IPS DF 4.7 (cell line): ENCODE measurements around the gene NRM.
A peak's percentile ranks its signal among the peaks of the same experiment; 100 is the strongest.
"Not testable (repeated sequence)": the region's sequence is repeated elsewhere in the genome, so short reads cannot be mapped to it uniquely, and the experiment has no call there.

Experiments used
- DNase-seq: peaks from one replicate; pipeline ENCODE4 v3.0.0-alpha.2; 2013; ENCODE audit warnings: low spot score; ENCODE audit errors: extremely low read depth

Gene NRM

GRCh38 chr6:30672445-30673253, 18.1 kb downstream of the NRM start, which contains the start of gene DHX16:
Gene DHX16 (minus strand): TSS chr6:30673006. CDS start chr6:30672841, 165 bp downstream.
- peak; percentile 95 for DNase-seq

DNA sequence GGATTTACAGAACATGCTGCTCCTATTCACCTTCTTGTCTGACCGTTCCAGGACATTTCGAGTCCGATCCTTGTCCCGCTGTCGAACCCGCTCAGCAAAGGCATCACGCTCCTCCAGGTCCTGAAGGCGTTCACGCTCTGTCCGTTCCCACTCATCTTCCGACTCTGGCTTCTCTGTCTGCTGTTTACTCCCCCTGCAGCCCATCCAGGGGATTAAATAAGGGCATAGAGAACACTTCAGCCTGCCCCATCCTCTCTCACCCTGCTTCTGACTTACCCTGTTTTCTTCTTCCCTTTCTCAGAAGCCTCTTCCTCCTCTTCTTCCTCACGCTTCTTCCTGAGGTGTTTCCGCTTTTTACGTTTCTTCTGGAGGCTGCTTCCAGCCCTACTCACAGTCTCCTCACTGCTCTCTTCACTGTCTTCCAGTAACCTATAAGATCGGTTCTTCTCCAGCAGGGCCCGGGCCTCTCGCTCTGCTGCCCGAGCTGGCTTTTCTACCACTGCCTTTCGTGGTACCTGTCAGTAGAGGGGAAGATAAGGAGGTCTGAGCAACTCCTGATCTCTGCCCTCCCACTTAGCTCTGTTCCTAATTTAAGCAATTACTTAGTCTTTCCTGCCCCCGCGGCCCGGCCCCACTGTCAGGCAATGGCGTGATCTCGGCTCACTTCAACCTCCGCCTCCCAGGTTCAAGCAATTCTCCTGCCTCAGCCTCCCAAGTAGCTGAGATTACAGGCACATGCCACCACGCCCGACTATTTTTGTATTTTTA, 19.8 kb downstream of the NRM start:
- no peak for DNase-seq

- DNase-seq, result not testable (repeated sequence)
These were observed 24.5 kb downstream of the NRM start for GRCh38 chr6:30666300-30666699.

DNA sequence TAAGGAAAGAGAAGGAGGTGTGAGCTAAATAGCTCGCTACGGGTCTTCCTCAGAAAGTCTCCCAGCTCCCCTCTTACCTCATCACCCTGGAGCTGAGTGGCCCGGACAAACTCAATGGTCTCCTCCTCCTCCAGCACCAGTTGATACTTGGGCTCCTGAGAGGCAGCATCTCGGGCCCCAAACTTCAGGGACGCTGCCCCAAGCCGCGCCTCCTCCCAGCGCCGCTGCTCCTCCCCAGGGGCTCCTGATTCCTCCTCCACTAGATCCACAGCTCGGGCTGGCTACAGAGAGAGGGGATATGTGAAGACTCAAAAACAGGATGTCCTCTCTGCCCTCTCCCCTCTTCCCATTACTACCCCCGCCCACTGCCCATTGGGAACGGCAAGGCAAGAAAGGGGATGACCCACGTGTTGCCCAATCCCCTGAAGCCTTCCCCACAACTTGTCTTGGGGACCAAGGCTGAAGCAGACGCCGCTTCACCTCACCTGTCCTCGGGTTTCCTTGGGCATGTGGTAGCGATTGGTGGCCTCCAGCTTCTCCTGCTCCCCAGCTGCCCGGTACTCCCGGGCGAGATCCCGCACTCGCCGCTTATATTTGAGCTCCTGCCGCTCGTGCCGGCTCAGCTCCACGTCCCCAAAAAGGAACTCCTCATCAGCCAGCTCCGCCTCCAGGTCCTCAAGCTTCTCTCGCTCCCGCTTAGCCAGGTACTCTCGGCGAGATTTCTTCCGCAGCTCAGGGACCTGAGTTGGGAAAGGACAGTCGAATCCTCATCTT, 25.6 kb downstream of the NRM start:
- no peak for DNase-seq

DNA sequence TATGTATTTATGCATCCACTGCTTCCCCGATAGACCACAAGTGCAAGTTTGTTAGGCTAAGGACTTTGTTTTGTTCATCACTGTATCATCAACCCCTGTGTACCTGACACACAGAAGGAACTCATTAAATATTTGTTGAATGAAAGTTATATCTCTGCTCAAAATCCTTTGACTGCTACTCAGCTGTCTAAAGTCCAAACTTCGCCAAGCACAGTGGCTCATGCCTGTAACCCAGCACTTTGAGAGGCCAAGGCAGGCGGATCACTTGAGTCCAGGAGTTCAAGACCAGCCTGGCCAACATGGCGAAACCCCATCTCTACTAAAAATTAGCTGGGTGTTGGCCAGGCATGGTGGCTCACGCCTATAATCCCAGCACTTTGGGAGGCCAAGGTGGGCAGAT, 32.9 kb downstream of the NRM start:
- DNase-seq, result not testable (repeated sequence)

DNA sequence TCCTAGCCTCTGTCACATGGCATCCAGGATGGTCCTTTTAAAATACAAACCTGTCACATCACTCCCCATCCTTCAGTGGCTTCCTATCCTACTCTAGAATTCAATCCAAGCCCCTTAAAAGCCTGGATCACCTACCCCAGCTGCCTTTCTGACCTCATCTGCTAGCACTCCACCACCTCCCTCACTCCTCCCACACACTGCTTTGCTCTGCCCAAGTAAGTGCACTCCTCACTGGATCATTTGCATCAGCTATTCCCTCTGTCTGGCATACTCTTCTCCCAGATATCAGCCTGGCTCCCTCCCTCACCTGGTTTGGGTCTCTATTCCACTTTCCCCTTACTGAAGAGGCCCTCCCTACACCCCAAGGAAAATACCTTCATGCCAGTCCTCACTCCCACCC, 33.3 kb downstream of the NRM start:
- no peak for DNase-seq

GRCh38 chr6:30656513-30656912, 34.3 kb downstream of the NRM start:
- no peak for DNase-seq

DNA sequence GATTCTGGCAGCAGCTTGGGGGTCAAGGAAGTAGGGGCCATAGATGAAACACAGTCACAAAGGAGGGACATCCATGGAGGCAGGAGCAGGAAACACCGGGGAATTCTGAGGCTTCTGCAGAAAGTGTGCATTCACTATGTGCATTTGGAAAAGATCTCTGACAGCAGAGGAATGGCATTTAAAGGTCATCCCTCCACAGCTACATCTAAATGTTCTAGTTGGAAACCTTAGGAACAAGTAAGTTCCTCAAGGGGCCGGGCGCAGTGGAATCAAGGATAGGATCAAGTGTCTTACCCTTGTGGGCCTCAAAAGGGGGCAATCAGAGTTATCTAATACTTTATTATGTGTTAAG, 35.1 kb downstream of the NRM start:
- DNase-seq, result no peak

DNA sequence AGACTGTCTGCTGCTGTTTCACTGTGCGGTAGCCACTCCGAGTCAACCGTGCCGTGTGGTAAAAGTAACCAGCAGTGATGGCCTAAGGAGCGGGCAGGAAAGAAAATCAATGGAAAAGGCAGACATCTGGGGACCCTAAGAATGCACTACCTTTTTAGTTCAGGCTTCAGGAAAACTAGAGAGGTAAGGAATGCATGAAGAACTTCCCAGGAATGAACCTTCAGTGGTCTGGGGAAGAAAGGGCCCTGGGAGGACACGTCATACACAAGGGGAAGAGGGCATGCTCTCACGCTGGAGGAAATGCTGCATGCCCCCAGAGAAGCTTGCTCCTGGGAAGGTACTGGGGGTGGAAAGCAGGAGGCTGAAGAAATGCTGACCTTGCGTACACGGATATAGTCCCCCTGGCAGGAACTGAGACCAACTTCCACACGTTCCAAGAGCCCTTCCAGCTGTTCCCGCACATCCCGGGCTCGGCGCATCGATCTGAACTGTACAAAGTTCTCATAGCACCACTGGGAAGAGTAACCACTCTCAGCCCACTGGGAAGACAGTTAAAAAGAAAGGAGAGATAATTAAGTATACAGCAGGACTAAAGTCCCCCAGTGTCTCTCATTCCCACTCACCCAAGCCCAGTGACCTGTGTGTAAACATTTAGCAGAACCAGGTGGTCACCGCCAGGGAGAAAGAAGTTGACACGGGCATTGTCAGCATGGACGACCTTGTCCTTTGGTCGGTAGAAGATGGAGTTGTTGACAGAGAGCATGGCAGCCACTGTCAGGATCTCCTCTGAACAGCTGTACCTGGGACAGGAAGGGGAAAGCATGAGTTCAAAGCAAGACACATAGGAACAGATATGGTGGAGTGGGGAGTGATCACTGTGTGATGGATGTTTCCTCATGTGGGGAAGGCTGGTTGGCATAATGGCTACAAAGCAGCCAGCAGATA, 35.7 kb downstream of the NRM start:
- DNase-seq, result no peak

- DNase-seq, result no peak
These were observed 39.6 kb downstream of the NRM start for GRCh38 chr6:30651143-30651542.

DNA sequence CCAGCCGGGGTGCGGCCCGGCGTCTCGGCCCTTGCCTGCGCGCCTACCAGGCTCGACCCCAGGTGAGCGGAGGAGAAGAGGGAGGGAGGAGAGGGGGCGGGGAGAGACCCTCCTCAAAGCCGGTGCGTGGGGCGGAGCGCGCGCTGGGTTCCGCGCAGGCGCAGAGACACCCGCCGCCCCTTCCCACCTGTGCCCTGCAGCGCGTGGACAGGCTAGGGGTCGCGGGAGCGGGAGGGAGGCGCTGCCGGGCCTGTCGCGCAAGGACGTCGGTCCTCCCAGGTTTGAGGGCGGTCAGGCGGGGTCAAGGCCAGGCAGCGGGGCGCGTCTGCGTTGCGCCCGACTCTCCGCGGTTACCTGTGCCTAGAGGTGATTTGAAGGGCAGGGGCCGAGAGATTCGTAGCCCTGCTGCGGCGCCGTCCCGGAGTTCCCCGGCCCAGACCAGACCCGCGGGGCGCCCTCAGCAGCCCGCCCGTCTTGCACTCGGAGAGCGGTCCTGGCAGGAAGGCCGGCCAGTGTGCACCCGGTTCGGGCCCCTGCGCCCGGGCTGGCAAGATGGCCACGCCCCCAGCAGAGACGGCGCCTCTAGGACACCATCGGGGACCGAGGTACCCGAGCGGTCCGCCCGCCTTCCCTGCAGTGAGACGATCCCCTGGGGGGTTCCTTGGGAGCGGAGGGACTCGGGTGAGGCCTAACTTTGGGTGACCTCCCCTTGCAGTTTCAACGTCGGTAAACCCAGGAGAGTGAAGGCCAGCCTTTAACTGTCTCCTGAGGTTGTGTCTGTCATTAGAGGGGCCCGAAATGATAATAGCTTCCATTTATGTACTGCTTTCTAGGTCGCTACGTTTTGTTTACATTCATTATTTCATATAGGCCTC, 43.3 kb downstream of the NRM start:
- DNase-seq, result no peak

DNA sequence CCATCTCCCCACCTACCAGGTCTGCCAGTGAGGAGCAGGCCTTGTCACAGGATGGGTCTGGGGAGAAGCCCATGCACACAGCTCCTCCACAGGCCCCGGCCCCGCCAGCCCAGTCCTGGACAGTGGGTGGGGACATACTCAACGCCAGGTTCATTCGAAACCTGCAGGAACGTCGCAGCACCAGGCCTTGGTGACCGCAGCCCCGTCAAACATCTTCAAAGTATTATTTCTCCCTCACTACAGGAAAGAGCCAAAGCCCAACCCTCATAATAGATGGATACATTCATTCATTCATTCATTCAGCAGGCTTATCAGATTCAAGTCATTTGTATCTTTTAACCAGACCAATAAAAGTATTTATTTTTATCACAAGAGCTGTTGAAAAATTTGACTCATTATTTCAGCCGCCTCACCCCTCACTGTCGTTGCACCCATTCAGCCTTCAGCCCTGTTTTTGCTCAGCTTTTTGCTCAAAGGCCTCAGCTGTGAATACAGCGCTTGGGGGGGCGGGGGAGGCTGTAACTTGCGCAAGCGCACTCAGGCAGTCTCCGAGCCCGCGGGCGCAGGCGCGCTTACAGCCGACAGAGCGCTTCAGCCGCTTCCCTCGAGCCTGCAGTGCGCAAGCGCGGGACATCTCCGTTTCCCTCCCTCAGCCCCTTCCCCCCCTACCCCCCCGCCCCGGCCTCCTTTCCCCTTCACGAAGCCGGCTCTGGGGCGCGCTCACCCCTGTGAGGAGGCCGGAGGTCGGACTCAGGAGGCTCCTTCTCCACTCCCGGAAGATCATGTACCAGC, 44.1 kb downstream of the NRM start, which contains the start of gene C6orf136:
C6orf136 (plus strand) TSS at position 684 of the 792 bp plus-strand sequence; CDS start at position 783, 99 bp downstream.
- no peak for DNase-seq

DNA sequence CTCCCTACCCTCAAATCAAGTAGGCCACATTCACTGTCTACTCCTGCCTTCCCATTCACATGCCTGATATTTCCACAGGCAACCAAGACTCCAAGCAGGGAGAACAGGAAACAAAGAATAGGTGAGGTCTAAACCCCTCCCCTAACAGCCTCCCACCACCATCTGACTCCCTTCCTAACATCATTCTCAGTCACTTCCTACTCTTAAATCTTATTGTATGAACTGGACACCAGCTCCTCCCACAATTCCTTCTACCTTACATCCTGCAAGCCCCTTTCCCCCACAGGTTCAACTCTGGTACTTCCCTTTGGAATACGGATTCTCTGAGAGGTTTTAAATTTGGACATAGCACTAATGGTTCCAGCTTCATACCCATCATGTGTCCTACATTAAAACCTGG, 44.8 kb downstream of the NRM start:
- no peak for DNase-seq

DNA sequence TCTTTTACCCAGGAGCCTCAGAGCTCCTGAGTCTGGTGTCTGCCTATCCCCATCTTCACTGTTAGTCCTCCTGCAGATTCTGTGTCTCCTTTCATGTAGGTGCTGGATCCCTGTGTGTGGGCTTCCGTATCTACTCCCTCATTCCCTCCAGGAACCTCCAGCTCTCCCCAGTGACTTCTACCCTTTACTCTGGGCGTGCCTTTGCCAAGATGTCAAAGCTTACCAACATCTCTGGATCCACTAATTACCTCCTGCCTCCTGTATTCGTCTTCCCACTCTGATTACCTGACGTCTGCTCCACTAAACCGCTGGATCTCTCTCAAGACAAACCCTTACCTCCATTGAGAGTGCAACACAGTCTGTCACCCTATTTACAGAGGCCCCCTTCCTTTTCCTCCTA, 46.0 kb downstream of the NRM start:
- no peak for DNase-seq

DNA sequence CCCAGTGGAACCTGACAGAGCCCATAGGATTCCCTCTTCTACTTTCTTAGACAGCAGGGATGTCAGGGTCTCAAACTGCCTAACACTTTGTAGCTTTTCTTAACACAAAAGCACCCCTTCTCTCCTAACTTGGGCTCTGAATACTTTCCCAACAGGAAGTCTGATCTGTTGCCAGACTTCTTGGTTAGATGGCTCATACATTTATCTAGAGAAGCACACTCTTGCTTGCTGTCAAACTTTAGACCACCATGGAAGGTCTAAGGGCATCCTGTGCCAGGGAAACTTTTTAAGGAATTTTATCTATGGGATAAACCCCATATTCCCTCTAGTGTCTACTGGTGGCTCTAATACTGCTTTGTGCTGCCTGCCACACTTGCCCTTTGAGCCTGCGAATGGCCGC, 47.1 kb downstream of the NRM start:
- DNase-seq, result no peak

GRCh38 chr6:30641048-30641447, 49.7 kb downstream of the NRM start:
- DNase-seq, result no peak

- DNase-seq, result no peak
These were observed 50.3 kb downstream of the NRM start for GRCh38 chr6:30640481-30640880.
